Keratinocyte (primary cell): ENCODE measurements around the gene NUDT7.

ENCODE experiments used
- EZH2 ChIP-seq: IDR thresholded peaks from one replicate; pipeline ENCODE4 v1.6.1; 2012; ENCODE audit warnings: inconsistent platforms, mild to moderate bottlenecking, low read length, moderate library complexity
- TF ChIP-seq, protein P1 (sequence below), 3 experiments: IDR thresholded peaks in 1 of 3; conservative IDR thresholded peaks in 1 of 3; optimal IDR thresholded peaks in 1 of 3; 2 replicates in 2 of 3; 3 replicates in 1 of 3; pipeline versions ENCODE3 to v1.5.1; 2011; ENCODE audit warnings: low read length in 3 of 3, mild to moderate bottlenecking in 3 of 3, moderate library complexity in 2 of 3, control low read depth in 1 of 3, inconsistent platforms in 1 of 3; ENCODE audit not compliant: insufficient read depth in 2 of 3; ENCODE audit errors: extremely low read depth in 1 of 3

DNA sequence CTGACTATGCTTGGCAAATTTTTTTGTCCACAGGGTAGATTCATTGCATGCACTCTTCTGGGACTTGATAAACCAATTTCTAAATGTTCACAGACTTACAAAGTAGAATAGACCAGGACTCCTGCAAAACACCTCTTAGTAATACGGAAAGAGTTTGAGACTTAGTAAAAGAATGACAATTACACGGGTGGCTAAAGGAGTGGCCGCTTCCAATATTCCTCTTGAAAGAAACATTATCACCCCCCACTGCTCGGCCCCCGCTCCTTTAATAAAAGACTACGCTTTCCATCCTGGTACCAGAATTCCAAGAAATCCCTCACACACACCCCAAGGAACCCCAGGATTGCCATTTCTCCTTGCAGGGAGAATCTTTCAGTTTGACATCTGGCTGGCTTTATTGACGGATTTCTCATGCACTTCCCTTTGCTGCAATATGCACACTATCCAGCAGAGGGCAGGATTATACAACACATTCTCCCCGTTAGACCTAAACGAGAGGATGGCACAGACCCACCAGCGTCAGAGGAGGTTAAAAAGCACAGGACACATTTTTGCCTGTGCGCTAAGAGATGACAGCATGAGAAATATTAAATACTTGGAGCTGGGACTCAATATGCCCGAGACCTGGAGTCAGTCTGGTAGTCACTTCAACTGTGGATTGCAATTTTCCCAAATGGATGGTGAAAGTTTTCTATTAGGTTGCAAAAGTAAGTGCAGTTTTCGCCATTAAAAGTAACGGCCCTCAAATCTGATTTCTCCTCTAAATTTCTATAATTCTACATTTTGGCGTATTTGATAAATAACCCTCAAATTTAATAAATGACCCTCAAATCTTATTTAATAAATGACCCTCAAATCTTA is 46.6 kb upstream of the NUDT7 start:
- TF ChIP-seq, protein P1, sequence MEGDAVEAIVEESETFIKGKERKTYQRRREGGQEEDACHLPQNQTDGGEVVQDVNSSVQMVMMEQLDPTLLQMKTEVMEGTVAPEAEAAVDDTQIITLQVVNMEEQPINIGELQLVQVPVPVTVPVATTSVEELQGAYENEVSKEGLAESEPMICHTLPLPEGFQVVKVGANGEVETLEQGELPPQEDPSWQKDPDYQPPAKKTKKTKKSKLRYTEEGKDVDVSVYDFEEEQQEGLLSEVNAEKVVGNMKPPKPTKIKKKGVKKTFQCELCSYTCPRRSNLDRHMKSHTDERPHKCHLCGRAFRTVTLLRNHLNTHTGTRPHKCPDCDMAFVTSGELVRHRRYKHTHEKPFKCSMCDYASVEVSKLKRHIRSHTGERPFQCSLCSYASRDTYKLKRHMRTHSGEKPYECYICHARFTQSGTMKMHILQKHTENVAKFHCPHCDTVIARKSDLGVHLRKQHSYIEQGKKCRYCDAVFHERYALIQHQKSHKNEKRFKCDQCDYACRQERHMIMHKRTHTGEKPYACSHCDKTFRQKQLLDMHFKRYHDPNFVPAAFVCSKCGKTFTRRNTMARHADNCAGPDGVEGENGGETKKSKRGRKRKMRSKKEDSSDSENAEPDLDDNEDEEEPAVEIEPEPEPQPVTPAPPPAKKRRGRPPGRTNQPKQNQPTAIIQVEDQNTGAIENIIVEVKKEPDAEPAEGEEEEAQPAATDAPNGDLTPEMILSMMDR (optimal IDR thresholded peaks at IDR 0.05 in 1 of 3, IDR thresholded peaks at IDR 0.05 in 1 of 3, conservative IDR thresholded peaks at IDR 0.05 in 1 of 3; ENCODE audit: extremely low read depth in 1 of 3, insufficient read depth in 2 of 3, low read length in 3 of 3): peak; percentile 73 to 95 (median 91)
- TF ChIP-seq EZH2: no peak
